Liver (tissue), 9 donors: Measurements from ENCODE around the gene TTC7B. TPM values are rescaled to one million over a fixed set of nuclear protein-coding genes. Genes with fewer than 3 reads are reported as not detected.

Experiments
- DNase-seq: peaks from one replicate; pipeline ENCODE4 v3.0.0-alpha.2; 2017; ENCODE audit warnings: low spot score
- H3K27ac ChIP-seq, 2 donors: one replicate each; pipeline ENCODE4 v1.7.0; 2013; ENCODE audit warnings: inconsistent platforms in 2 of 2, low read length in 2 of 2, control low read depth in 1 of 2, low read depth in 1 of 2, mild to moderate bottlenecking in 1 of 2
- H3K27me3 ChIP-seq, 4 donors: one replicate each; pipeline versions ENCODE4 v1.6.1 to v1.7.0; 2013; ENCODE audit warnings: low read length in 3 of 4, inconsistent platforms in 1 of 4, mild to moderate bottlenecking in 1 of 4, moderate library complexity in 1 of 4; ENCODE audit not compliant: control insufficient read depth in 4 of 4, insufficient read depth in 4 of 4
- H3K36me3 ChIP-seq, 4 donors: one replicate each; pipeline versions ENCODE4 v1.6.1 to v1.7.0; 2013; ENCODE audit warnings: low read length in 3 of 4, mild to moderate bottlenecking in 3 of 4, low read depth in 1 of 4, moderate library complexity in 1 of 4; ENCODE audit not compliant: control insufficient read depth in 4 of 4, insufficient read depth in 3 of 4
- H3K4me1 ChIP-seq, 4 donors: one replicate each; pipeline versions ENCODE4 v1.6.1 to v1.7.0; 2013; ENCODE audit warnings: low read length in 3 of 4, mild to moderate bottlenecking in 3 of 4, moderate library complexity in 1 of 4; ENCODE audit not compliant: control insufficient read depth in 4 of 4, insufficient read depth in 4 of 4
- H3K4me3 ChIP-seq, 3 donors: one replicate each; pipeline versions ENCODE4 v1.6.1 to v1.7.0; 2013; ENCODE audit warnings: low read length in 3 of 3, control low read depth in 1 of 3, low read depth in 1 of 3, mild to moderate bottlenecking in 1 of 3
- H3K9ac ChIP-seq, 2 donors: one replicate each; pipeline ENCODE4 v1.7.0; 2013; ENCODE audit warnings: low read length in 2 of 2, mild to moderate bottlenecking in 2 of 2, moderate library complexity in 2 of 2, control low read depth in 1 of 2, low read depth in 1 of 2
- H3K9me3 ChIP-seq, 4 donors: one replicate each; pipeline versions ENCODE4 v1.6.1 to v1.7.0; 2013; ENCODE audit warnings: low read length in 3 of 4; ENCODE audit not compliant: control insufficient read depth in 4 of 4
- ATF3 ChIP-seq: IDR thresholded peaks from 2 replicates; pipeline ENCODE4 v1.6.1; 2016; ENCODE audit warnings: antibody characterized with exemption
- CTCF ChIP-seq: fragments of 150-350 bp; IDR thresholded peaks from 2 replicates; pipeline ENCODE4 v1.5.1; 2017; ENCODE audit warnings: improper control_type of control experiment, low read depth, low read length; ENCODE audit not compliant: missing input control
- FOXA1 ChIP-seq: IDR thresholded peaks from 2 replicates; pipeline ENCODE4 v1.6.1; 2016; ENCODE audit warnings: antibody characterized with exemption
- GABPA ChIP-seq, 2 donors: IDR thresholded peaks in 1 of 2; conservative IDR thresholded peaks in 1 of 2; 2 replicates each; pipeline ENCODE4 v1.6.1; 2016; ENCODE audit warnings: antibody characterized with exemption in 2 of 2, mild to moderate bottlenecking in 1 of 2, moderate library complexity in 1 of 2
- HNF4A ChIP-seq, 2 donors: conservative IDR thresholded peaks; 2 replicates each; pipeline ENCODE4 v1.6.1; 2016; ENCODE audit warnings: antibody characterized with exemption in 2 of 2, mild to moderate bottlenecking in 2 of 2
- HNF4G ChIP-seq: IDR thresholded peaks from 2 replicates; pipeline ENCODE4 v1.6.1; 2016; ENCODE audit warnings: antibody characterized with exemption
- NR2F2 ChIP-seq: IDR thresholded peaks from 2 replicates; pipeline ENCODE4 v1.6.1; 2016; ENCODE audit warnings: antibody characterized with exemption
- REST ChIP-seq: IDR thresholded peaks from 2 replicates; pipeline ENCODE4 v1.6.1; 2016; ENCODE audit warnings: antibody characterized with exemption, mild to moderate bottlenecking
- RXRA ChIP-seq, 2 donors: IDR thresholded peaks; 2 replicates each; pipeline ENCODE4 v1.6.1; 2017 to 2018; ENCODE audit warnings: antibody characterized with exemption in 2 of 2, mild to moderate bottlenecking in 1 of 2
- SP1 ChIP-seq: IDR thresholded peaks from 2 replicates; pipeline ENCODE4 v1.6.1; 2018; ENCODE audit warnings: antibody characterized with exemption, mild to moderate bottlenecking
- TAF1 ChIP-seq: conservative IDR thresholded peaks from 2 replicates; pipeline ENCODE4 v1.6.1; 2016; ENCODE audit warnings: antibody characterized with exemption, mild to moderate bottlenecking
- YY1 ChIP-seq: IDR thresholded peaks from 2 replicates; pipeline ENCODE4 v1.6.1; 2016; ENCODE audit warnings: antibody characterized with exemption, mild to moderate bottlenecking
- WGBS: extraction: QIAGEN DNeasy Blood & Tissue Kit; methylation state at CpG from one replicate; pipeline ENCODE4 v1.1.7; 2013; 5-methylcytosine and 5-hydroxymethylcytosine counted together
- polyA plus RNA-seq, 2 donors: library from polyadenylated mRNA; stranded (reverse) in 1 of 2; unstranded in 1 of 2; fragments of 200-250 nt in 1 of 2; fragments of >200 nt in 1 of 2; fragmentation: Nextera tagmentation in 1 of 2; extraction: Ambion mirVana in 1 of 2; gene quantifications; one replicate each; pipeline versions ENCODE4 v1.2.1 to v1.2.3, GENCODE V29; 2013 to 2015
- total RNA-seq, 2 donors: library from RNA; depleted of rRNA; stranded (reverse); fragments of >200 nt; gene quantifications; one replicate each; pipeline ENCODE4 v1.2.3, GENCODE V29; 2014
- donor health status: healthy.
- donor health status: healthy.
- donor health status: healthy.
- donor health status: healthy.
- donor health status: healthy.

Gene TTC7B
- total and polyA plus RNA-seq, 4 donors = 9.1 to 31.0 (median 12.5) TPM

GRCh38 chr14:90551733-90552464 is 264.3 kb downstream of the TTC7B start:
- no peaks in the 10 kb centered on the region for H3K36me3 ChIP-seq
- no peak for TF ChIP-seq SP1
- no peak for TF ChIP-seq HNF4A (conservative IDR thresholded peaks at IDR 0.05)
- TF ChIP-seq YY1 = no peak
- no peak for TF ChIP-seq FOXA1
- TF ChIP-seq REST = no peak
- TF ChIP-seq RXRA (IDR thresholded peaks at IDR 0.05) = no peak
- no peak for TF ChIP-seq ATF3
- TF ChIP-seq HNF4G = no peak
- no peak for TF ChIP-seq GABPA (IDR thresholded peaks at IDR 0.05 in 1 of 2, conservative IDR thresholded peaks at IDR 0.05 in 1 of 2)
- no peak for TF ChIP-seq CTCF
- H3K27me3 ChIP-seq = no peaks in the 10 kb centered on the region
- no peak overlapping the region for H3K9ac ChIP-seq
- no peak overlapping the region for H3K4me3 ChIP-seq
- WGBS = 93% methylated on average over 11 of the region's 11 CpGs
- no peak overlapping the region for H3K27ac ChIP-seq
- no peaks in the 10 kb centered on the region for H3K9me3 ChIP-seq
- no peak for DNase-seq
- no peaks in the 10 kb centered on the region for H3K4me1 ChIP-seq

GRCh38 chr14:90551070-90551704 is 265.0 kb downstream of the TTC7B start:
- Histone ChIP-seq H3K4me1 (no peaks in the 10 kb centered on the region), H3K9ac (no peak overlapping the region), H3K9me3 (no peaks in the 10 kb centered on the region), H3K4me3 (no peak overlapping the region), H3K27me3 (no peaks in the 10 kb centered on the region), H3K27ac (no peak overlapping the region), H3K36me3 (no peaks in the 10 kb centered on the region)
- WGBS = 89% methylated on average over 6 of the region's 6 CpGs
- TF ChIP-seq NR2F2 (peak; percentile 55), TAF1 (no peak)
- no peak for DNase-seq
